Stimulated activated naive CD8-positive, alpha-beta T cell treated with anti-CD3 and anti-CD28 coated beads, Interleukin-15, amount 100 ng/mL, for 72 hours (primary cell): Measurements from ENCODE around the gene FGD6.
A peak's percentile ranks its signal among the peaks of the same experiment; 100 is the strongest.
"Not testable (repeated sequence)": the region's sequence is repeated elsewhere in the genome, so short reads cannot be mapped to it uniquely, and the experiment has no call there.

Experiments
- ATAC-seq: fragments of 150-1000 bp; cut with Tn5 transposase; 2 replicates; pipeline ENCODE4 v1.10.0; 2021; ENCODE audit warnings: mild to moderate bottlenecking, moderate library complexity
- DNase-seq, 2 donors: peaks; one replicate each; pipeline ENCODE4 v3.0.0; 2021 to 2022
- H3K27ac Mint-ChIP-seq, 2 donors: one replicate each; pipeline ENCODE4 v1.8.0; 2022; ENCODE audit warnings: mild to moderate bottlenecking in 2 of 2, mixed read lengths in 2 of 2, moderate library complexity in 2 of 2
- H3K27me3 Mint-ChIP-seq: one replicate; pipeline ENCODE4 v1.8.0; 2022; ENCODE audit warnings: mixed read lengths
- H3K4me1 Mint-ChIP-seq: one replicate; pipeline ENCODE4 v1.8.0; 2022; ENCODE audit warnings: mild to moderate bottlenecking, mixed read lengths
- H3K4me3 Mint-ChIP-seq, 2 donors: one replicate each; pipeline ENCODE4 v1.8.0; 2022; ENCODE audit warnings: mild to moderate bottlenecking in 2 of 2, mixed read lengths in 2 of 2, moderate library complexity in 1 of 2
- H3K9me3 Mint-ChIP-seq, 2 donors: one replicate each; pipeline ENCODE4 v1.8.0; 2022; ENCODE audit warnings: mixed read lengths in 2 of 2

Gene FGD6

GRCh38 chr12:95202691-95203486 is 14.4 kb downstream of the FGD6 start:
- H3K4me1 Mint-ChIP-seq = peaks cover 7% of the 10 kb centered on the region
- H3K27ac Mint-ChIP-seq = no peak overlapping the region
- H3K27me3 Mint-ChIP-seq = no peaks in the 10 kb centered on the region
- ATAC-seq (no peak), DNase-seq (no peak)
- no peaks in the 10 kb centered on the region for H3K9me3 Mint-ChIP-seq
- no peak overlapping the region for H3K4me3 Mint-ChIP-seq

GRCh38 chr12:95201056-95201670 is 16.1 kb downstream of the FGD6 start:
- H3K4me1 Mint-ChIP-seq = peaks cover 7% of the 10 kb centered on the region
- H3K9me3 Mint-ChIP-seq = no peaks in the 10 kb centered on the region
- H3K27ac Mint-ChIP-seq = peak overlapping the region in 1 of 2 donors; percentile 3
- H3K4me3 Mint-ChIP-seq = no peak overlapping the region
- ATAC-seq (no peak), DNase-seq (no peak)
- H3K27me3 Mint-ChIP-seq = no peaks in the 10 kb centered on the region

- H3K4me3 Mint-ChIP-seq = no peak overlapping the region
- no peaks in the 10 kb centered on the region for H3K27me3 Mint-ChIP-seq
- H3K27ac Mint-ChIP-seq = no peak overlapping the region
- ATAC-seq = no peak
- peaks cover 7% of the 10 kb centered on the region for H3K4me1 Mint-ChIP-seq
- no peak for DNase-seq
- no peaks in the 10 kb centered on the region for H3K9me3 Mint-ChIP-seq
Measured at GRCh38 chr12:95200128-95200894, 17.0 kb downstream of the FGD6 start.

- no peak overlapping the region for H3K27ac Mint-ChIP-seq
Measured at GRCh38 chr12:95198914-95199313, 18.4 kb downstream of the FGD6 start.

GRCh38 chr12:95197636-95198035 is 19.6 kb downstream of the FGD6 start:
- no peak overlapping the region for H3K4me3 Mint-ChIP-seq
- H3K27me3 Mint-ChIP-seq = no peaks in the 10 kb centered on the region
- DNase-seq (no peak), ATAC-seq (no peak)
- H3K27ac Mint-ChIP-seq = no peak overlapping the region
- no peaks in the 10 kb centered on the region for H3K9me3 Mint-ChIP-seq
- H3K4me1 Mint-ChIP-seq = no peaks in the 10 kb centered on the region

More at GRCh38 chr12:95198914-95199313, 18.4 kb downstream of the FGD6 start:
- DNase-seq = no peak
- no peak for ATAC-seq
- H3K9me3 Mint-ChIP-seq = no peaks in the 10 kb centered on the region
- H3K27me3 Mint-ChIP-seq = no peaks in the 10 kb centered on the region
- no peak overlapping the region for H3K4me3 Mint-ChIP-seq
- no peaks in the 10 kb centered on the region for H3K4me1 Mint-ChIP-seq

- H3K27me3 Mint-ChIP-seq, H3K4me3 Mint-ChIP-seq, H3K9me3 Mint-ChIP-seq, ATAC-seq, DNase-seq, H3K4me1 Mint-ChIP-seq, H3K27ac Mint-ChIP-seq: not testable (repeated sequence)
Measured at GRCh38 chr12:95196875-95197569, 20.2 kb downstream of the FGD6 start.

- no peak for ATAC-seq
- Mint-ChIP-seq H3K9me3 (no peaks in the 10 kb centered on the region), H3K27ac (no peak overlapping the region), H3K27me3 (no peaks in the 10 kb centered on the region), H3K4me3 (no peak overlapping the region), H3K4me1 (no peaks in the 10 kb centered on the region)
- DNase-seq = no peak
Measured at GRCh38 chr12:95195122-95195521, 22.1 kb downstream of the FGD6 start.

GRCh38 chr12:95193139-95193538 is 24.1 kb downstream of the FGD6 start:
- ATAC-seq = no peak
- Mint-ChIP-seq H3K27me3 (no peaks in the 10 kb centered on the region), H3K4me3 (no peak overlapping the region), H3K4me1 (no peaks in the 10 kb centered on the region), H3K27ac (no peak overlapping the region), H3K9me3 (no peaks in the 10 kb centered on the region)
- DNase-seq = no peak

- Mint-ChIP-seq H3K27me3 (no peaks in the 10 kb centered on the region), H3K9me3 (no peaks in the 10 kb centered on the region), H3K4me1 (no peaks in the 10 kb centered on the region), H3K4me3 (no peak overlapping the region), H3K27ac (no peak overlapping the region)
- ATAC-seq (no peak), DNase-seq (no peak)
Measured at GRCh38 chr12:95192271-95192670, 25.0 kb downstream of the FGD6 start.

GRCh38 chr12:95191060-95191696 is 26.1 kb downstream of the FGD6 start:
- ATAC-seq (no peak), DNase-seq (no peak)
- no peak overlapping the region for H3K27ac Mint-ChIP-seq
- no peaks in the 10 kb centered on the region for H3K9me3 Mint-ChIP-seq
- H3K4me1 Mint-ChIP-seq = no peaks in the 10 kb centered on the region
- no peak overlapping the region for H3K4me3 Mint-ChIP-seq
- H3K27me3 Mint-ChIP-seq = no peaks in the 10 kb centered on the region

GRCh38 chr12:95187865-95188415 is 29.3 kb downstream of the FGD6 start:
- Mint-ChIP-seq H3K4me1 (no peaks in the 10 kb centered on the region), H3K27me3 (no peaks in the 10 kb centered on the region), H3K4me3 (no peak overlapping the region), H3K9me3 (no peaks in the 10 kb centered on the region), H3K27ac (no peak overlapping the region)
- DNase-seq (no peak), ATAC-seq (no peak)

- no peak for ATAC-seq
Measured at GRCh38 chr12:95185854-95186253, 31.4 kb downstream of the FGD6 start.

GRCh38 chr12:95185072-95185471 is 32.2 kb downstream of the FGD6 start:
- Mint-ChIP-seq H3K4me3 (no peak overlapping the region), H3K27me3 (no peaks in the 10 kb centered on the region), H3K4me1 (no peaks in the 10 kb centered on the region), H3K9me3 (no peaks in the 10 kb centered on the region), H3K27ac (no peak overlapping the region)
- DNase-seq = no peak
- no peak for ATAC-seq

More at GRCh38 chr12:95185854-95186253, 31.4 kb downstream of the FGD6 start:
- DNase-seq = no peak
- H3K4me3 Mint-ChIP-seq = no peak overlapping the region
- H3K27ac Mint-ChIP-seq = no peak overlapping the region
- no peaks in the 10 kb centered on the region for H3K9me3 Mint-ChIP-seq
- no peaks in the 10 kb centered on the region for H3K27me3 Mint-ChIP-seq
- no peaks in the 10 kb centered on the region for H3K4me1 Mint-ChIP-seq

GRCh38 chr12:95184121-95184520 is 33.1 kb downstream of the FGD6 start:
- DNase-seq = no peak
- H3K4me1 Mint-ChIP-seq = no peaks in the 10 kb centered on the region
- no peaks in the 10 kb centered on the region for H3K9me3 Mint-ChIP-seq
- H3K27ac Mint-ChIP-seq = no peak overlapping the region
- H3K27me3 Mint-ChIP-seq = no peaks in the 10 kb centered on the region
- no peak for ATAC-seq
- no peak overlapping the region for H3K4me3 Mint-ChIP-seq

GRCh38 chr12:95182868-95183415 is 34.3 kb downstream of the FGD6 start:
- H3K27ac Mint-ChIP-seq = peak overlapping the region in 1 of 2 donors; percentile 27
- no peak overlapping the region for H3K4me3 Mint-ChIP-seq
- ATAC-seq (peak; percentile 43), DNase-seq (peak in 1 of 2 donors; percentile 10)
- H3K27me3 Mint-ChIP-seq = no peaks in the 10 kb centered on the region
- H3K9me3 Mint-ChIP-seq = no peaks in the 10 kb centered on the region
- H3K4me1 Mint-ChIP-seq = no peaks in the 10 kb centered on the region
